ENCODE data around the gene NRBP1. TPM values are rescaled to one million over a fixed set of nuclear protein-coding genes. Genes with fewer than 3 reads are reported as not detected.

NRBP1 gene
- 135 and 145 TPM in 2 replicates for total RNA-seq

DNA sequence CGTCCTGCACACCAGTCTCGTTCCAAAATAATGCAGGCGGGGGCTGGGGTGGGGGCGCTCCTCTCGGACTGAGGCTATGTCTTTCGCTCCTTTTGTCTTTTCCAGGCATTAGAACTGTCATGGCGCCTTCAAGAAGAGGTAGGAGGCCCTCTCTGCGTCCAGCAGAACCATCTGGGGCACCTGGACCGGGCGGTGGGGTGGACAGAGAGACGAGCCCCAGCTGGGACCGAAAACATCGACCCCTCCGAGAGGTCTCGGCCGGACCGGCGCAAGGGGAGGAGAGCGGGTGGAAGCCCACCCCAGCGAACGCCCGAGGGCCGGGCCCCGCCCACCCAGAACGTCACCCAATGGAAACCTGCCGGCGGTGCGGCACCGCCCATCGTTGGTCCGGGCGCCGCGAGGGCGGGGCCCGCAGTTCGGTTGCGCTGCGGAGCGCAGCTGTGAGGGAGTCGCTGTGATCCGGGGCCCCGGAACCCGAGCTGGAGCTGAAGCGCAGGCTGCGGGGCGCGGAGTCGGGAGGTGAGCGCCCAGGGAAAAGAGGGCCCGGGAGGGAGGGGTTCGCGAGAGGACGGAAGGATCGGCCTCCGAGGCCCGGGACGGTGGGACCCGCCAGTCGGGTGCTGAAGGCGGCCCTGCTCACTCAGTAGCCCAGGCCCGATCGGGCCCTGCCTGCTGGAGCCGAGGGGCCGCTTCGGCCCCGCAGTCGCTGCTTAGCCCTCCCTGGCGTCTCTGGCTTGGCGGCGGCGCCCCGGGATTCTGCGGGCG, at the start of gene NRBP1:
TSS of gene NRBP1 (plus strand) at position 419 of the 765 bp plus-strand sequence. CDS start 4,643 bp downstream, outside the sequence.

DNA sequence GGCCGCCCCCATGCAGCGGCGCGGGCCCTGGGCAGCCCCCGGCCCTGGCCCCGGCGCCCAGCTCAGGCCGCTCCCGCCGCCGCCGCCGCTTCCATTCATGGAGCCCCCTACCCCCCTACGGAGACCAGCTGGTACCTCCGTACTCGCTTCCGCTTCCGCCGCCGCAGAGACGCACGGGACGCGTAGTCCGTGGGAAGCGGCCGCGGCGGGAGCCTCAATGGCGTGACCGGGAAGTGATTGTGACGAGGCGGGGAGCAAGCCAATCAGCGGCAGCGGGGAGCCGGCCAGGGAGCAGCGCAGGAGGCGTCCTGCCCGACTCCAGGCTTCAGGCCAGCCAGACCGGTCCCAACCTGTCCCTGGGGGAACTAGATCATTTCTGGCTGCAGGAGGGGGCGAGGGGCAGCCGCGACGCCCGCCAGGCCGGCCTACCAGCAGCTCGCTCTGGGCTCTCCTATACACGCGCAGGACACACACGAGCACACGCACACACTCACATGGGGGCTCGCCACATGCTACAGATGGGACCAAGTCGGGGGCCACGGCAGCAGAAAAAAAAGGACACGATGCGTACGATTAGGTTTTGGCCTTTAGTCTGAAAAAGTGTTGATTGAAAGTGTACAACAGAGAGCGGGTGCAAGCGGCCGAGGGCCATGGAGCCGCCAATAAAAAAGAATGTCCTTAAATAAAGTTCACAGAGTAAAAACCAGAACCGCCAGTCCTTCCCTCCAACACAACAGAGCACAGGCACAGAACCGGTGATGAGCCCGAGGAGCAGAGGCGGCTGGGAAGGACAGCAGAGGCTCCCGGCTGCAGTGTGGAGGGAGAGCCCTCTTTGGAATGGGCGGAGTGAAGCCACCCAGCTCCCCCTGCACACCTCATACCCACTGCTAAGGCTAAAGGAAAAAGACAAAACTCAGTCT, 47.5 kb upstream of the NRBP1 start, which contains the start of gene ZNF513:
TSS of gene ZNF513 (minus strand) at position 109 of the 920 bp plus-strand sequence. CDS start 208 bp downstream, outside the sequence.

DNA sequence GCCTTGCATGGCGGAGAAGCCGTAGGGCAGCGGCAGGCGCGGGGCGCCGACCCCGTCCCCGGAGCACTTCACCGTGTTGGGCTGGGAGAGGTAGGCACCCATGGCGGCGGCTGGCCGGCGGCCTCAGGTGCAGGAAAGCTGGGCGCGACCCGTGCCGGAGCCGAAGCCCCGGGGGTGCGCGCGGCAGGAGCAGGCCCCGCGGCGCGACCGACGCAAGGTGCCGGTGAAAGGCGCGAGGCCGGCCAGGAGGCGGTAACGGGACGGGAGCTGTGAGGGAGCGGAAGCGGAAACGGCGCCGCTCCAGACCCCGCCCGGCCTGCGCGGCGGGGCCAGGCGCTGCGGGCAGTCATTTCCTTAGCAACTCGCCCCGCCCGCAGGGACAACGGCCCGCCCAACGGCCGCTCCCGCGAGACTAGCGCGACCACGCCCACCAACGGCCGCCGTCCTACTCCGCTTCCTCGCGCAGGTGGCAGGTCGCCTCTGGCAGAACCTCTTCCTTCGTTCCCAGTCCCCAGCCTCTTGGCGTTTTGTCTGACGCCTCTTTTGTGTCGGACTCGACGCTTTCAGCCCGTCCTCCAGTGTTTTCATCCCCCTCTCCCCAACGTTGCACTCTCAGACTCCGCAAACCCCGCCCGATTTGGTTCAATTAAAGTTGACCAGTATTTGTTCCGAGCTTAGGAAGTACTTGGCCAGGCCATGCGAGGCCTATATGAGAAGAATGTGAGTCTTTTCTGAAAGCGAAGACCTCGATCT, 18.9 kb upstream of the NRBP1 start, which contains the start of gene PPM1G:
TSS of gene PPM1G (minus strand) at position 271 of the 753 bp plus-strand sequence. CDS start at position 102, 169 bp downstream.

DNA sequence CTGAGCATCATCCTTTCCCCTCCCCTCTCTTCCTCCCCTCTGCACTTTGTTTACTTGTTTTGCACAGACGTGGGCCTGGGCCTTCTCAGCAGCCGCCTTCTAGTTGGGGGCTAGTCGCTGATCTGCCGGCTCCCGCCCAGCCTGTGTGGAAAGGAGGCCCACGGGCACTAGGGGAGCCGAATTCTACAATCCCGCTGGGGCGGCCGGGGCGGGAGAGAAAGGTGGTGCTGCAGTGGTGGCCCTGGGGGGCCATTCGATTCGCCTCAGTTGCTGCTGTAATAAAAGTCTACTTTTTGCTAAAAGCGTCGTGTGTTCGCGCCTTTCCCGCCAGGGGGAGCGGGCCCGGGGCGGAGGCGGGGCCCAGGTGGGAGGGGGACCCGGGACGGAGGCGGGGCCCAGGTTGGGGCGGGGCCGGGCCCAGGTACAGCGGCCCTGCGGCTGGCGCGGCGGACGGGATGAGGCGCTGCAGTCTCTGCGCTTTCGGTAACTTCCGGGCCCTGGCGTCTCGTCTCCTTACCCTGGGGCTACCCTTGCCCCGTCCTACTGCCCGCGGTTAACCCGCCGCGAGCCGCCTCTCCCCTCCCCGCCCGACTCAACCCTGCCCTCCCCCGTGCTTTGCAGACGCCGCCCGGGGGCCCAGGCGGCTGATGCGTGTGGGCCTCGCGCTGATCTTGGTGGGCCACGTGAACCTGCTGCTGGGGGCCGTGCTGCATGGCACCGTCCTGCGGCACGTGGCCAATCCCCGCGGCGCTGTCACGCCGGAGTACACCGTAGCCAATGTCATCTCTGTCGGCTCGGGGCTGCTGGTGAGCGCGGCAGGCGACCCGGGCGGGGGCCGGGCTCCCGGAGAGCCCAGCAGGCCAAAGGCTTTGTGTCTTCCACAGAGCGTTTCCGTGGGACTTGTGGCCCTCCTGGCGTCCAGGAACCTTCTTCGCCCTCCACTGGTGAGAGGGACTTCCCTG, 13.8 kb downstream of the NRBP1 start, which contains the start of gene KRTCAP3:
TSS of gene KRTCAP3 (plus strand) at position 424 of the 962 bp plus-strand sequence. CDS start at position 456, 32 bp downstream.

DNA sequence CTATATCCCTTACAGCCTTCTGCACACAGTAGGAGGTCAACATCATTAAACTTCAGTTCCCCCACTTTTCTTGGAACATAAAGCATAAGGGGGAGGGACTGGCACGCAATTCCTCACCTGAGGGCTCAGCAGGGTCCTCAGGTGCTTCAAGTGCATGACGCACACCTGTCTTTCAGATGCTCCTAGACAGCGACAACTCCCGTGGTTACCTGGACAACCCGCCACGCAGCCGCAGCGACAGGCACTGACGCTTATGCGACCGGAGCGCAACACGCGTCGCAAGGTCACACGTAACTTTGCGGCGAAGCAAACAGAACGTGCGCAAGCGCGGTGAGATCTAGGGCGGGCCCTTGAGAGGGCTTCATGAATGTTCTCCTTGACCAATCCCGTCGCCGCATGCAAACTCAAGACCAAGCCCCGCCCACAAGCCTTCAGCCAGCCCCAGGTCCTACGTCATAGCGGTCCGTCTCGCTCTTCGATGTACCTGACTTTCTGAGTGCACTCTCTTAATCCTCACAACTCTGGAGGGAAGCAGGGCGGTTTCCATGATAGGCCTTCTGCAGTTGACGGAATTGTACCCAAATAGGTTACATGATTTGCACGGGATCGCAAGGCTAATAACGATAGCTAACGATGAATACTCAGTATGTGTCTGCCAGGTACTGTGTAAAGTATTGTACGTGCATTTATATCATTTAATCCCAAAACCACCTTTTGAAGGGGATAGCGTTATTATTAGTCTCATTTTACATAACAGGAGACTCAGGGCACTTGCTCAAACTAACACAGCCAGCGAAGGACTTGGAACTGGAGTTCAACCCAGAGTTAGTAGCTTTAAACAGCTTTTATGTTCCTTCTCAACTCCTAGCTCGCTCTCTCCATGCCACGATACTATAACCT, 61.3 kb downstream of the NRBP1 start, which contains the start of gene IFT172:
TSS of gene IFT172 (minus strand) at position 246 of the 900 bp plus-strand sequence. CDS start at position 156, 90 bp downstream.

Small RNA genes lying within 50 kb of the gene (small RNA-seq; reads per million reads assigned to genes)
- not detected for gene RNU6-986P

Other genes starting within 250 kb of the NRBP1 start
- gene ATRAID, start 216.6 kb upstream of the NRBP1 start, total RNA-seq: 200 and 246 TPM in 2 replicates
- 14.6 and 15.4 TPM in 2 replicates for gene SLC5A6, start 216.4 kb upstream of the NRBP1 start, total RNA-seq
- gene CAD, start 211.3 kb upstream of the NRBP1 start, total RNA-seq: 19.1 and 28.1 TPM in 2 replicates
- gene SLC30A3, start 165.6 kb upstream of the NRBP1 start, total RNA-seq: under 0.01 TPM in 1 of 2 replicates, not detected in the other
- gene DNAJC5G, start 153.2 kb upstream of the NRBP1 start, total RNA-seq: not detected in 2 replicates
- gene TRIM54, start 146.2 kb upstream of the NRBP1 start, total RNA-seq: not detected in 2 replicates
- gene UCN, start 120.2 kb upstream of the NRBP1 start, total RNA-seq: 0.39 and 1.4 TPM in 2 replicates
- gene MPV17, start 105.5 kb upstream of the NRBP1 start, total RNA-seq: 95.4 and 108 TPM in 2 replicates
- gene GTF3C2, start 71.9 kb upstream of the NRBP1 start, total RNA-seq: 25.7 and 31.5 TPM in 2 replicates
- gene EIF2B4, start 58.3 kb upstream of the NRBP1 start, total RNA-seq: 26.1 and 27.3 TPM in 2 replicates
- gene SNX17, start 58.0 kb upstream of the NRBP1 start, total RNA-seq: 127 and 145 TPM in 2 replicates
- 5.4 and 6.5 TPM in 2 replicates for gene ZNF513, start 47.9 kb upstream of the NRBP1 start, total RNA-seq
- gene PPM1G, start 19.0 kb upstream of the NRBP1 start, total RNA-seq: 51.8 and 52.4 TPM in 2 replicates
- not detected in 2 replicates for gene KRTCAP3, start 13.8 kb downstream of the NRBP1 start, total RNA-seq
- 29.3 and 30.7 TPM in 2 replicates for gene IFT172, start 61.1 kb downstream of the NRBP1 start, total RNA-seq
- 24.2 and 25.1 TPM in 2 replicates for gene FNDC4, start 66.6 kb downstream of the NRBP1 start, total RNA-seq
- 0.43 and 0.78 TPM in 2 replicates for gene GCKR, start 68.2 kb downstream of the NRBP1 start, total RNA-seq
- gene ZNF512, start 154.4 kb downstream of the NRBP1 start, total RNA-seq: 25.6 and 25.9 TPM in 2 replicates
- gene CCDC121, start 200.4 kb downstream of the NRBP1 start, total RNA-seq: 1.8 and 2.3 TPM in 2 replicates
- 35.8 and 37.5 TPM in 2 replicates for gene GPN1, start 200.4 kb downstream of the NRBP1 start, total RNA-seq
- gene SUPT7L, start 235.0 kb downstream of the NRBP1 start, total RNA-seq: 35.9 and 41.4 TPM in 2 replicates
- gene SLC4A1AP, start 235.3 kb downstream of the NRBP1 start, total RNA-seq: 29.8 and 31.8 TPM in 2 replicates

Measured in articular chondrocyte of knee joint (primary cell).